ENCODE measurements around the gene STOX2.
"Not testable (repeated sequence)": the region's sequence is repeated elsewhere in the genome, so short reads cannot be mapped to it uniquely, and the experiment has no call there.

The STOX2 gene

DNA sequence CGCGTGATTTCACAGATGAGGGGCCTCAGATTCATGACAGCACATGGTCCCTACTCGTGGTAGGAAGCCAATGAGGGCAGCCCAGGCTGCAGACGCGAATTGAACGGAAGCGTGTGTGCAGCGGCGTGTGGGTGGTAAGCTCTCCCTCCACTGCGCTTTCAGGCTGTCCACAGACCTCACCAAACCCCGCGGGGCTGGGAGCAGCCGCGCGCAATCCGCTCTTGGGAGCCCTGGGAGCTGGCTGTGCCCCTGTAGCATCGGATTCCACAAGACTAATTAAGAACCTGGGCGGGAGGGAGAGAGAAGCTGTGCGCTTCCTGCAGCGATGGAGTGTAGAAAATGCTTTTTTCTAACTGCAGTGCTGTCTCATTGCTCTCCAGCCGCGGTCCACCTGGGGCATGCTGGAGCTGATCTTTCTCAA, 134.9 kb downstream of the STOX2 start:
- TF ChIP-seq, protein P1, sequence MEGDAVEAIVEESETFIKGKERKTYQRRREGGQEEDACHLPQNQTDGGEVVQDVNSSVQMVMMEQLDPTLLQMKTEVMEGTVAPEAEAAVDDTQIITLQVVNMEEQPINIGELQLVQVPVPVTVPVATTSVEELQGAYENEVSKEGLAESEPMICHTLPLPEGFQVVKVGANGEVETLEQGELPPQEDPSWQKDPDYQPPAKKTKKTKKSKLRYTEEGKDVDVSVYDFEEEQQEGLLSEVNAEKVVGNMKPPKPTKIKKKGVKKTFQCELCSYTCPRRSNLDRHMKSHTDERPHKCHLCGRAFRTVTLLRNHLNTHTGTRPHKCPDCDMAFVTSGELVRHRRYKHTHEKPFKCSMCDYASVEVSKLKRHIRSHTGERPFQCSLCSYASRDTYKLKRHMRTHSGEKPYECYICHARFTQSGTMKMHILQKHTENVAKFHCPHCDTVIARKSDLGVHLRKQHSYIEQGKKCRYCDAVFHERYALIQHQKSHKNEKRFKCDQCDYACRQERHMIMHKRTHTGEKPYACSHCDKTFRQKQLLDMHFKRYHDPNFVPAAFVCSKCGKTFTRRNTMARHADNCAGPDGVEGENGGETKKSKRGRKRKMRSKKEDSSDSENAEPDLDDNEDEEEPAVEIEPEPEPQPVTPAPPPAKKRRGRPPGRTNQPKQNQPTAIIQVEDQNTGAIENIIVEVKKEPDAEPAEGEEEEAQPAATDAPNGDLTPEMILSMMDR (IDR thresholded peaks at IDR 0.05; ENCODE audit: insufficient read depth, low read depth, low read length, missing control alignments) = no peak
- no peak for DNase-seq (ENCODE audit: low read depth)
- H3K4me3 ChIP-seq (ENCODE audit: low read depth, low read length) = no peak overlapping the region

DNA sequence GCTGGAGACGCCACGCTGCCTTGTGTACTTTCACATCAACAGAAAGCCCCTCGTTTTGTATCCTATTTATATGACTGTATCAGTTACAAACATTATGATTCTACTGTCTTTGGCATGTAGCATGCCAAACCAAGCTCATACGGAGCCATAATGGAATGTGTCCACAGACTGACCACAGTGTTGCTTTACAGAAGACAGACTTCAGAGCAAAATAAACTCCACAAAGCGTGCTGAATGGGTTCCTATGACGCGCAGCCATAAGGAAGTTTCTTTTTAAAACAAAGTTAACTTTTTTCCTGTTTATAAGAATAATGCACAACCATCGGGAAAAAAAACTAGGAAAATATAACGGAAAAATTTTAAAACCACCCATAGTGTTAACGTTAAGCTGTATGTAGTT, 136.0 kb downstream of the STOX2 start:
- H3K4me3 ChIP-seq (ENCODE audit: low read depth, low read length) = no peak overlapping the region
- no peak for DNase-seq (ENCODE audit: low read depth)
- TF ChIP-seq, protein P1 (IDR thresholded peaks at IDR 0.05; ENCODE audit: insufficient read depth, low read depth, low read length, missing control alignments) = no peak

DNA sequence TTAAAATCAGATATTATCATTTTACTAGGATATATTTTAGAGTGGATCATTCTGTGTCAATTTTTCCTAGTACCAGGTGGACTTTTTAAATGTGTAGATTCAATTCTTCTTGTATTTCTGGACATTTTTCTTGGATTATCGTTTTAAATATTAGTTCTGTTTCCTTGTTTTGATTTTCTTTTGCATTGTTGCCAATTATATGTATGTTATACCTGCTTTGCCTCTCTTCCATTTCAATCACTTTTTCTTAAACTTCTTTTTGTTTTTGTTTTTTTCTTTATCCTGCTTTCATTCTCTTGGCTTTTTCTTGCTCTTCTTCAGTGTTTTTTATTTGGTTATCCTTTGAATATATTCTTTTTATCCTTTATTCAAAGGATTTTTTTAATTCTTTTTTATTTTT, 141.0 kb downstream of the STOX2 start:
- no peak overlapping the region for H3K4me3 ChIP-seq (ENCODE audit: low read depth, low read length)
- TF ChIP-seq, protein P1 (IDR thresholded peaks at IDR 0.05; ENCODE audit: insufficient read depth, low read depth, low read length, missing control alignments) = no peak
- DNase-seq (ENCODE audit: low read depth) = no peak

DNA sequence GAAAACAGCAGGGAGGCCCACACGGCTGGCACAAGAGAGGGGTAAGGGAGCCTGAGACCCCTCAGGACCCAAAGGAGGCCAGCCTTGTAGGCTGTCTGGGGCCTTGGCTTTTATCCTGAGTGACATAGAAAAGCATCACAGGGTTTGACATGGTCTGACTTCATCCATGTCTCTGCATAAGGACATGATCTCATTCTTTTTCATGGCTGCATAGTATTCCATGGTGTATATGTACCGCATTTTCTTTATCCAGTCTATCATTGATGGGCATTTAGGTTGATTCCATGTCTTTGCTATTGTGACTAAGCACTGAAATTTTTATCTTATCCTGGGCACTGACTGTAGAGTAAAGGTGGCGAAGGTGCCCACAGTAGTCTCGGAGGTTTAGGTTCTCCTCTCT, 146.2 kb downstream of the STOX2 start:
- not testable (repeated sequence) for H3K4me3 ChIP-seq (ENCODE audit: low read depth, low read length); DNase-seq (ENCODE audit: low read depth)

DNA sequence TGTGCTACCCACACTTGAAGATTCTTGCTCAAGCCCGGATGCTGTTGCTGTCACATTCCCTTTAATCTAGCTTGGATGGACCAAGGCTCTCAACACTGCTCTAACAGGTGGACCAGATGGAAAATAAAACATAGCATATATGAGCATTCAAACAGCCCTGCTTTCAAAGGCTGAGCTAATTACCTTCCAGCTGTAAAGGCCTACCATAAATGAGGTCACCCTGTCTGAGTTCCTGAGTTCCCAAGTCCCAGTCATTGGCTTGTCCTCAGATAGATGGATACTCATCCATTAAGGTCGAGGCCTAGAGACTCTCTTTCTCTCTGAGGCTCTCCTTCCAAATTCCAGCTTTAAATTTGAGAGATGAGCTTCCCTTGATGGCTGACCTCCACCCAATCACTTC, 147.5 kb downstream of the STOX2 start:
- no peak overlapping the region for H3K4me3 ChIP-seq (ENCODE audit: low read depth, low read length)
- DNase-seq (ENCODE audit: low read depth) = no peak
- TF ChIP-seq, protein P1 (IDR thresholded peaks at IDR 0.05; ENCODE audit: insufficient read depth, low read depth, low read length, missing control alignments) = no peak

DNA sequence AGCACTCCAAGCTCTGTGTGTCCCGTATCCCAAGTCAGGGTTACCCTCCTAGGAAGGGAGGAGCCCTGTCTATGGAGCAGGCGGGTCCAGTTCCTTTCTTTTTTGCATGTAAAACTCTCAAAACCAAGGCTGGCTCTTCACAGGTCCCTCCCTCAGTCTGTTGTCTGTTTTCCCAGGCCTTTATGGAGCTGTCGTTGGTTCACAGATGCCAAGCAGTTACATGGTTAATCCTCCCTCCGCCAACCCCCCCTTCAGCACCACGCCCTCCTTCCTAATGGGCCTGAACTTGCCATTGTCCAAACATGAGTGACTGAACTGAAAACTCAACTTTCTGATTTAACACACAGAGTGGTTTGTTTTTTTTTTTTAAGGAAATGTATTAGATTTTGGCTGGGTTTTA, 148.3 kb downstream of the STOX2 start:
- no peak overlapping the region for H3K4me3 ChIP-seq (ENCODE audit: low read depth, low read length)
- TF ChIP-seq, protein P1 (IDR thresholded peaks at IDR 0.05; ENCODE audit: insufficient read depth, low read depth, low read length, missing control alignments) = no peak
- no peak for DNase-seq (ENCODE audit: low read depth)

DNA sequence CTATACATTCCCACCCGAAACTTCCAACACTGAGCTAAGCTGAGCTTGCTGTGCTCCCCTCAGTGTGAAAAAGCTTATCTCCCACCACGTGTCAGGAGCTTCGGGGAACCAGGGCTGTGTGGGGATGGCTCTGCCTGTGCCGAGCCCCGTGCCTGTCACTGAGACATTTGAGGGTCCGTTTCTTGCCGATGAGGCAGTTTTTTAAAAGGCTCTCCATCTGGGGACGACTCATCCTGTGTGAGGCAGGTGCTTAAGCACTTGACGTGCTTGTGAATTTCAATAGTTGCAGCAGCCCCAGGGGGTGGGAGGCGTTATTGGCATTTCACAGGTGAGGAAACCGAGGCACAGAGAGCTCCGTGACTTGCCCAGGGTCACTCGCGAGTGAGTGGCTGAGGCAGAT, 151.8 kb downstream of the STOX2 start:
- no peak for DNase-seq (ENCODE audit: low read depth)
- H3K4me3 ChIP-seq (ENCODE audit: low read depth, low read length) = no peak overlapping the region
- TF ChIP-seq, protein P1 (IDR thresholded peaks at IDR 0.05; ENCODE audit: insufficient read depth, low read depth, low read length, missing control alignments) = no peak
